ENCODE data around the gene PPP2R5C. TPM values are rescaled to one million over a fixed set of nuclear protein-coding genes. Genes with fewer than 3 reads are reported as not detected.

PPP2R5C gene
- total RNA-seq, 1 experiment from 2014 or later, result 80.3 TPM

GRCh38 chr14:101839661-101840060, 78.2 kb downstream of the PPP2R5C start:
- DNase-seq (ENCODE audit: low read depth, low spot score) (no peak), ATAC-seq (no peak)
- ChIA-PET CTCF (no interaction called here), POLR2A (no interaction called here)
- no peaks in the 10 kb centered on the region for H3K4me1 ChIP-seq (ENCODE audit: control insufficient read depth, insufficient read depth, low read length)
- TF ChIP-seq SIN3A (IDR thresholded peaks at IDR 0.05; ENCODE audit: borderline replicate concordance, insufficient read depth, low read depth, low read length), result no peak
- TF ChIP-seq, protein P1, sequence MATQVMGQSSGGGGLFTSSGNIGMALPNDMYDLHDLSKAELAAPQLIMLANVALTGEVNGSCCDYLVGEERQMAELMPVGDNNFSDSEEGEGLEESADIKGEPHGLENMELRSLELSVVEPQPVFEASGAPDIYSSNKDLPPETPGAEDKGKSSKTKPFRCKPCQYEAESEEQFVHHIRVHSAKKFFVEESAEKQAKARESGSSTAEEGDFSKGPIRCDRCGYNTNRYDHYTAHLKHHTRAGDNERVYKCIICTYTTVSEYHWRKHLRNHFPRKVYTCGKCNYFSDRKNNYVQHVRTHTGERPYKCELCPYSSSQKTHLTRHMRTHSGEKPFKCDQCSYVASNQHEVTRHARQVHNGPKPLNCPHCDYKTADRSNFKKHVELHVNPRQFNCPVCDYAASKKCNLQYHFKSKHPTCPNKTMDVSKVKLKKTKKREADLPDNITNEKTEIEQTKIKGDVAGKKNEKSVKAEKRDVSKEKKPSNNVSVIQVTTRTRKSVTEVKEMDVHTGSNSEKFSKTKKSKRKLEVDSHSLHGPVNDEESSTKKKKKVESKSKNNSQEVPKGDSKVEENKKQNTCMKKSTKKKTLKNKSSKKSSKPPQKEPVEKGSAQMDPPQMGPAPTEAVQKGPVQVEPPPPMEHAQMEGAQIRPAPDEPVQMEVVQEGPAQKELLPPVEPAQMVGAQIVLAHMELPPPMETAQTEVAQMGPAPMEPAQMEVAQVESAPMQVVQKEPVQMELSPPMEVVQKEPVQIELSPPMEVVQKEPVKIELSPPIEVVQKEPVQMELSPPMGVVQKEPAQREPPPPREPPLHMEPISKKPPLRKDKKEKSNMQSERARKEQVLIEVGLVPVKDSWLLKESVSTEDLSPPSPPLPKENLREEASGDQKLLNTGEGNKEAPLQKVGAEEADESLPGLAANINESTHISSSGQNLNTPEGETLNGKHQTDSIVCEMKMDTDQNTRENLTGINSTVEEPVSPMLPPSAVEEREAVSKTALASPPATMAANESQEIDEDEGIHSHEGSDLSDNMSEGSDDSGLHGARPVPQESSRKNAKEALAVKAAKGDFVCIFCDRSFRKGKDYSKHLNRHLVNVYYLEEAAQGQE (IDR thresholded peaks at IDR 0.05; ENCODE audit: insufficient read depth in 1 of 2, low read depth in 2 of 2, low read length in 1 of 2), result no peak
- no peak for TF ChIP-seq TCF7L2 (IDR thresholded peaks at IDR 0.05; ENCODE audit: low read depth, low read length)
- intact Hi-C loops (cut with micrococcal nuclease; ENCODE audit: unreplicated experiment), result no loop called here
- in situ Hi-C loops (cut with HindIII; ENCODE audit: low pct_unique_long_range_greater_than_20kb, low sequenced_read_pairs), result no loop called here
- H3K4me3 ChIP-seq (ENCODE audit: low read depth in 2 of 2, low read length in 2 of 2), result no peak overlapping the region
- no TSS peak for BruUV-seq (replicated peaks)
- H3K36me3 ChIP-seq (ENCODE audit: control insufficient read depth, insufficient read depth, low read length), result no peaks in the 10 kb centered on the region
- no peaks in the 10 kb centered on the region for H3K9me3 ChIP-seq (ENCODE audit: control insufficient read depth, insufficient read depth, low read depth, low read length)
- H3K27ac ChIP-seq (ENCODE audit: low read length), result no peak overlapping the region
- no peaks in the 10 kb centered on the region for H3K27me3 ChIP-seq (ENCODE audit: control insufficient read depth, insufficient read depth, low read length)

- intact Hi-C loops (cut with micrococcal nuclease; ENCODE audit: unreplicated experiment), result no loop called here
Measured at GRCh38 chr14:101840649-101841369, 79.3 kb downstream of the PPP2R5C start.

More at GRCh38 chr14:101840649-101841369, 79.3 kb downstream of the PPP2R5C start:
- Histone ChIP-seq H3K9me3 (ENCODE audit: control insufficient read depth, insufficient read depth, low read depth, low read length) (no peaks in the 10 kb centered on the region), H3K4me1 (ENCODE audit: control insufficient read depth, insufficient read depth, low read length) (no peaks in the 10 kb centered on the region), H3K4me3 (ENCODE audit: low read depth in 2 of 2, low read length in 2 of 2) (no peak overlapping the region), H3K36me3 (ENCODE audit: control insufficient read depth, insufficient read depth, low read length) (no peaks in the 10 kb centered on the region), H3K27ac (ENCODE audit: low read length) (no peak overlapping the region), H3K27me3 (ENCODE audit: control insufficient read depth, insufficient read depth, low read length) (no peaks in the 10 kb centered on the region)
- ChIA-PET POLR2A (no interaction called here), CTCF (no interaction called here)
- ATAC-seq (no peak), DNase-seq (ENCODE audit: low read depth, low spot score) (no peak)
- in situ Hi-C loops (cut with HindIII; ENCODE audit: low pct_unique_long_range_greater_than_20kb, low sequenced_read_pairs), result no loop called here
- TF ChIP-seq SIN3A (IDR thresholded peaks at IDR 0.05; ENCODE audit: borderline replicate concordance, insufficient read depth, low read depth, low read length) (no peak), TCF7L2 (IDR thresholded peaks at IDR 0.05; ENCODE audit: low read depth, low read length) (no peak), POLR2AphosphoS5 (IDR thresholded peaks at IDR 0.05; ENCODE audit: low read depth, low read length) (no peak)
- TF ChIP-seq, protein P1 (IDR thresholded peaks at IDR 0.05; ENCODE audit: insufficient read depth in 1 of 2, low read depth in 2 of 2, low read length in 1 of 2), result no peak
- TF ChIP-seq, protein P2, sequence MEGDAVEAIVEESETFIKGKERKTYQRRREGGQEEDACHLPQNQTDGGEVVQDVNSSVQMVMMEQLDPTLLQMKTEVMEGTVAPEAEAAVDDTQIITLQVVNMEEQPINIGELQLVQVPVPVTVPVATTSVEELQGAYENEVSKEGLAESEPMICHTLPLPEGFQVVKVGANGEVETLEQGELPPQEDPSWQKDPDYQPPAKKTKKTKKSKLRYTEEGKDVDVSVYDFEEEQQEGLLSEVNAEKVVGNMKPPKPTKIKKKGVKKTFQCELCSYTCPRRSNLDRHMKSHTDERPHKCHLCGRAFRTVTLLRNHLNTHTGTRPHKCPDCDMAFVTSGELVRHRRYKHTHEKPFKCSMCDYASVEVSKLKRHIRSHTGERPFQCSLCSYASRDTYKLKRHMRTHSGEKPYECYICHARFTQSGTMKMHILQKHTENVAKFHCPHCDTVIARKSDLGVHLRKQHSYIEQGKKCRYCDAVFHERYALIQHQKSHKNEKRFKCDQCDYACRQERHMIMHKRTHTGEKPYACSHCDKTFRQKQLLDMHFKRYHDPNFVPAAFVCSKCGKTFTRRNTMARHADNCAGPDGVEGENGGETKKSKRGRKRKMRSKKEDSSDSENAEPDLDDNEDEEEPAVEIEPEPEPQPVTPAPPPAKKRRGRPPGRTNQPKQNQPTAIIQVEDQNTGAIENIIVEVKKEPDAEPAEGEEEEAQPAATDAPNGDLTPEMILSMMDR (IDR thresholded peaks at IDR 0.05), result no peak
- BruUV-seq (replicated peaks), result no TSS peak
